GM21367 (cell line): ENCODE results near the gene TMTC2.

Experiments
- ATAC-seq: cut with Tn5 transposase; IDR thresholded peaks from one replicate; pipeline ENCODE4 v1.9.1; 2021; ENCODE audit not compliant: unreplicated experiment

Gene TMTC2

GRCh38 chr12:82942521-82942920 lies 255.8 kb downstream of the TMTC2 start:
- ATAC-seq = no peak

- no peak for ATAC-seq
Measured at GRCh38 chr12:82942991-82943401, 256.3 kb downstream of the TMTC2 start.

- ATAC-seq = no peak
Measured at GRCh38 chr12:82948491-82948890, 261.8 kb downstream of the TMTC2 start.

GRCh38 chr12:82950356-82950755 lies 263.6 kb downstream of the TMTC2 start:
- no peak for ATAC-seq

- no peak for ATAC-seq
Measured at GRCh38 chr12:82952946-82953345, 266.2 kb downstream of the TMTC2 start.

- no peak for ATAC-seq
Measured at GRCh38 chr12:82953397-82953796, 266.7 kb downstream of the TMTC2 start.

GRCh38 chr12:82954064-82954463 lies 267.4 kb downstream of the TMTC2 start:
- ATAC-seq = no peak

GRCh38 chr12:82954572-82954971 lies 267.9 kb downstream of the TMTC2 start:
- ATAC-seq = no peak

- ATAC-seq = no peak
Measured at GRCh38 chr12:82955043-82955442, 268.3 kb downstream of the TMTC2 start.

GRCh38 chr12:82958966-82959365 lies 272.3 kb downstream of the TMTC2 start:
- no peak for ATAC-seq

GRCh38 chr12:82959821-82960220 lies 273.1 kb downstream of the TMTC2 start:
- no peak for ATAC-seq

GRCh38 chr12:82961835-82962234 lies 275.1 kb downstream of the TMTC2 start:
- no peak for ATAC-seq

GRCh38 chr12:82963956-82964355 lies 277.2 kb downstream of the TMTC2 start:
- no peak for ATAC-seq

GRCh38 chr12:82964446-82964845 lies 277.7 kb downstream of the TMTC2 start:
- no peak for ATAC-seq

GRCh38 chr12:82966001-82966559 lies 279.4 kb downstream of the TMTC2 start:
- no peak for ATAC-seq

- no peak for ATAC-seq
Measured at GRCh38 chr12:82968631-82969367, 282.1 kb downstream of the TMTC2 start.

- ATAC-seq = no peak
Measured at GRCh38 chr12:82970614-82971013, 283.9 kb downstream of the TMTC2 start.

- no peak for ATAC-seq
Measured at GRCh38 chr12:82971584-82971983, 284.9 kb downstream of the TMTC2 start.

- no peak for ATAC-seq
Measured at GRCh38 chr12:82972624-82973023, 285.9 kb downstream of the TMTC2 start.

- no peak for ATAC-seq
Measured at GRCh38 chr12:82973592-82973991, 286.9 kb downstream of the TMTC2 start.

GRCh38 chr12:82981150-82981549 lies 294.4 kb downstream of the TMTC2 start:
- ATAC-seq = no peak

GRCh38 chr12:82994117-82994516 lies 307.4 kb downstream of the TMTC2 start:
- ATAC-seq = no peak
